Uterus (tissue), 4 donors: ENCODE results near the gene KRTAP12-1. TPM values are rescaled to one million over a fixed set of nuclear protein-coding genes. Genes with fewer than 3 reads are reported as not detected.
"Not testable (repeated sequence)": the region's sequence is repeated elsewhere in the genome, so short reads cannot be mapped to it uniquely, and the experiment has no call there.

Source experiments
- DNase-seq, 2 donors: peaks; one replicate each; pipeline ENCODE4 v3.0.0-alpha.2; 2019 to 2020
- H3K27ac ChIP-seq, 2 donors: fragments of 200-600 bp; sonication (generic); 1 replicate in 1 of 2; 2 replicates in 1 of 2; pipeline ENCODE4 v1.5.1; 2016 to 2018
- H3K27me3 ChIP-seq, 2 donors: fragments of 200-600 bp; sonication (generic); one replicate each; pipeline ENCODE4 v1.5.1; 2018 to 2019; ENCODE audit warnings: control low read depth in 1 of 2
- H3K36me3 ChIP-seq, 2 donors: fragments of 200-600 bp; sonication (generic); one replicate each; pipeline ENCODE4 v1.5.1; 2019; ENCODE audit warnings: control low read depth in 1 of 2
- H3K4me1 ChIP-seq, 2 donors: fragments of 200-600 bp; sonication (generic); one replicate each; pipeline ENCODE4 v1.5.1; 2018 to 2019; ENCODE audit warnings: control low read depth in 1 of 2
- H3K4me3 ChIP-seq, 2 donors: fragments of 200-600 bp; sonication (generic); 1 replicate in 1 of 2; 2 replicates in 1 of 2; pipeline ENCODE4 v1.5.1; 2018 to 2019; ENCODE audit warnings: mild to moderate bottlenecking in 1 of 2
- H3K9me3 ChIP-seq, 2 donors: fragments of 200-600 bp; sonication (generic); one replicate each; pipeline ENCODE4 v1.5.1; 2019; ENCODE audit warnings: control low read depth in 1 of 2
- CTCF ChIP-seq, 4 experiments: fragments of 200-600 bp in 2 of 4; fragments of 450-650 bp in 2 of 4; sonication (generic) in 2 of 4; IDR thresholded peaks; one replicate each; pipeline ENCODE4 v1.5.1; 2016 to 2019; ENCODE audit warnings: antibody characterized with exemption in 4 of 4, mild to moderate bottlenecking in 2 of 4, moderate library complexity in 1 of 4
- POLR2A ChIP-seq, 2 donors: fragments of 450-650 bp; IDR thresholded peaks; one replicate each; pipeline ENCODE4 v1.6.1; 2016; ENCODE audit warnings: antibody characterized with exemption in 2 of 2, mild to moderate bottlenecking in 1 of 2, moderate library complexity in 1 of 2
- intact Hi-C: fragments of 100-400 bp; cut with DNase I; formaldehyde crosslinking; loops from one replicate; pipeline ENCODE4 v1.15.1; 2023; ENCODE audit warnings: low total_unique reads
- total RNA-seq, 4 donors: library from RNA; depleted of rRNA in 3 of 4; stranded (reverse); fragments of >200 nt in 3 of 4; gene quantifications; one replicate each; pipeline versions ENCODE4 v1.1.0 to v1.2.4, GENCODE V29; 2014 to 2023
- donor health status: DM: yes; HTN: yes; CAD: no.

KRTAP12-1 gene
- total RNA-seq, 4 donors from 2014 or later: 1.5 TPM; not detected in 3

GRCh38 chr21:44697811-44698734, 16.1 kb upstream of the KRTAP12-1 start:
- no peaks in the 10 kb centered on the region for H3K4me1 ChIP-seq
- intact Hi-C loops: no loop called here
- no peak for TF ChIP-seq POLR2A (IDR thresholded peaks at IDR 0.05)
- no peaks in the 10 kb centered on the region for H3K36me3 ChIP-seq
- no peak overlapping the region for H3K4me3 ChIP-seq
- no peak overlapping the region for H3K27ac ChIP-seq
- DNase-seq: no peak
- H3K27me3 ChIP-seq: peaks cover 0 to 7% of the 10 kb centered on the region in 2 donors
- H3K9me3 ChIP-seq: no peaks in the 10 kb centered on the region

- H3K36me3 ChIP-seq, H3K4me1 ChIP-seq, DNase-seq, intact Hi-C loops, H3K27me3 ChIP-seq, H3K27ac ChIP-seq, H3K9me3 ChIP-seq, H3K4me3 ChIP-seq: not testable (repeated sequence)
These were observed 15.3 kb upstream of the KRTAP12-1 start, which contains the start of gene KRTAP10-12 for GRCh38 chr21:44697172-44697810. TSS of gene KRTAP10-12 (plus strand) at chr21:44697172. CDS start at chr21:44697202, 30 bp downstream.

GRCh38 chr21:44696572-44696971, 14.6 kb upstream of the KRTAP12-1 start:
- Histone ChIP-seq H3K27me3 (peaks cover 0 to 7% of the 10 kb centered on the region in 2 donors), H3K9me3 (peaks cover 0 to 3% of the 10 kb centered on the region in 2 donors), H3K4me1 (no peaks in the 10 kb centered on the region), H3K36me3 (no peaks in the 10 kb centered on the region), H3K27ac (no peak overlapping the region), H3K4me3 (no peak overlapping the region)
- DNase-seq: no peak
- intact Hi-C loops: no loop called here
- no peak for TF ChIP-seq CTCF (IDR thresholded peaks at IDR 0.05)
- no peak for TF ChIP-seq POLR2A (IDR thresholded peaks at IDR 0.05)

GRCh38 chr21:44695641-44696040, 13.7 kb upstream of the KRTAP12-1 start:
- intact Hi-C loops: no loop called here
- no peaks in the 10 kb centered on the region for H3K36me3 ChIP-seq
- TF ChIP-seq POLR2A (IDR thresholded peaks at IDR 0.05): no peak
- H3K9me3 ChIP-seq: peaks cover 0 to 3% of the 10 kb centered on the region in 2 donors
- no peak for DNase-seq
- no peaks in the 10 kb centered on the region for H3K4me1 ChIP-seq
- peaks cover 0 to 7% of the 10 kb centered on the region in 2 donors for H3K27me3 ChIP-seq
- H3K27ac ChIP-seq: no peak overlapping the region
- no peak overlapping the region for H3K4me3 ChIP-seq

GRCh38 chr21:44695184-44695583, 13.2 kb upstream of the KRTAP12-1 start:
- H3K4me1 ChIP-seq: no peaks in the 10 kb centered on the region
- intact Hi-C loops: no loop called here
- no peak overlapping the region for H3K27ac ChIP-seq
- peaks cover 0 to 3% of the 10 kb centered on the region in 2 donors for H3K9me3 ChIP-seq
- peaks cover 0 to 5% of the 10 kb centered on the region in 2 donors for H3K27me3 ChIP-seq
- no peaks in the 10 kb centered on the region for H3K36me3 ChIP-seq
- no peak overlapping the region for H3K4me3 ChIP-seq
- TF ChIP-seq CTCF (IDR thresholded peaks at IDR 0.05): no peak
- TF ChIP-seq POLR2A (IDR thresholded peaks at IDR 0.05): no peak
- no peak for DNase-seq

- DNase-seq: no peak
- intact Hi-C loops: no loop called here
- H3K36me3 ChIP-seq: no peaks in the 10 kb centered on the region
- H3K9me3 ChIP-seq: peaks cover 0 to 3% of the 10 kb centered on the region in 2 donors
- H3K4me1 ChIP-seq: no peaks in the 10 kb centered on the region
- H3K4me3 ChIP-seq: no peak overlapping the region
- peaks cover 0 to 1% of the 10 kb centered on the region in 2 donors for H3K27me3 ChIP-seq
- TF ChIP-seq CTCF (IDR thresholded peaks at IDR 0.05) (no peak), POLR2A (IDR thresholded peaks at IDR 0.05) (no peak)
- H3K27ac ChIP-seq: no peak overlapping the region
These were observed 12.8 kb upstream of the KRTAP12-1 start for GRCh38 chr21:44694776-44695175.
